22Rv1 (cell line): ENCODE results near the gene PCDHB12.
"Not testable (repeated sequence)": the region's sequence is repeated elsewhere in the genome, so short reads cannot be mapped to it uniquely, and the experiment has no call there.

Experiments used
- ZFX ChIP-seq: fragments of 450-650 bp; IDR thresholded peaks from 2 replicates; pipeline ENCODE4 v1.6.1; 2017; ENCODE audit warnings: antibody characterized with exemption, borderline replicate concordance
- TF ChIP-seq, protein P1 (sequence below): fragments of 450-650 bp; IDR thresholded peaks from 2 replicates; pipeline ENCODE4 v1.5.1; 2017; ENCODE audit warnings: mild to moderate bottlenecking

- TF ChIP-seq, protein P1, sequence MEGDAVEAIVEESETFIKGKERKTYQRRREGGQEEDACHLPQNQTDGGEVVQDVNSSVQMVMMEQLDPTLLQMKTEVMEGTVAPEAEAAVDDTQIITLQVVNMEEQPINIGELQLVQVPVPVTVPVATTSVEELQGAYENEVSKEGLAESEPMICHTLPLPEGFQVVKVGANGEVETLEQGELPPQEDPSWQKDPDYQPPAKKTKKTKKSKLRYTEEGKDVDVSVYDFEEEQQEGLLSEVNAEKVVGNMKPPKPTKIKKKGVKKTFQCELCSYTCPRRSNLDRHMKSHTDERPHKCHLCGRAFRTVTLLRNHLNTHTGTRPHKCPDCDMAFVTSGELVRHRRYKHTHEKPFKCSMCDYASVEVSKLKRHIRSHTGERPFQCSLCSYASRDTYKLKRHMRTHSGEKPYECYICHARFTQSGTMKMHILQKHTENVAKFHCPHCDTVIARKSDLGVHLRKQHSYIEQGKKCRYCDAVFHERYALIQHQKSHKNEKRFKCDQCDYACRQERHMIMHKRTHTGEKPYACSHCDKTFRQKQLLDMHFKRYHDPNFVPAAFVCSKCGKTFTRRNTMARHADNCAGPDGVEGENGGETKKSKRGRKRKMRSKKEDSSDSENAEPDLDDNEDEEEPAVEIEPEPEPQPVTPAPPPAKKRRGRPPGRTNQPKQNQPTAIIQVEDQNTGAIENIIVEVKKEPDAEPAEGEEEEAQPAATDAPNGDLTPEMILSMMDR = not testable (repeated sequence)
- TF ChIP-seq ZFX = not testable (repeated sequence)
Observed at GRCh38 chr5:141214583-141214982, 6.1 kb downstream of the PCDHB12 start.
